ENCODE measurements around the gene CD93.

CD93 gene

GRCh38 chr20:23097636-23098580, 11.8 kb upstream of the CD93 start:
- DNase-seq: no peak

- DNase-seq: no peak
These were observed 10.9 kb upstream of the CD93 start for GRCh38 chr20:23096986-23097520.

- DNase-seq: no peak
These were observed 10.0 kb upstream of the CD93 start for GRCh38 chr20:23096097-23096496.

- DNase-seq: no peak
These were observed 9.4 kb upstream of the CD93 start for GRCh38 chr20:23095499-23095898.

- no peak for DNase-seq
These were observed 8.8 kb upstream of the CD93 start for GRCh38 chr20:23094927-23095326.

GRCh38 chr20:23094213-23094896, 8.2 kb upstream of the CD93 start:
- no peak for DNase-seq

GRCh38 chr20:23093613-23094012, 7.5 kb upstream of the CD93 start:
- no peak for DNase-seq

GRCh38 chr20:23092861-23093495, 6.9 kb upstream of the CD93 start:
- no peak for DNase-seq

GRCh38 chr20:23092384-23092756, 6.2 kb upstream of the CD93 start:
- DNase-seq: no peak

- no peak for DNase-seq
These were observed 5.7 kb upstream of the CD93 start for GRCh38 chr20:23091721-23092383.

GRCh38 chr20:23090878-23091277, 4.8 kb upstream of the CD93 start:
- no peak for DNase-seq

- DNase-seq: no peak
These were observed 4.0 kb upstream of the CD93 start for GRCh38 chr20:23090147-23090546.

- DNase-seq: no peak
These were observed 2.7 kb upstream of the CD93 start for GRCh38 chr20:23088866-23089265.

GRCh38 chr20:23087587-23088251, 1.6 kb upstream of the CD93 start:
- DNase-seq: no peak

GRCh38 chr20:23086931-23087411, 847 bp upstream of the CD93 start:
- no peak for DNase-seq

GRCh38 chr20:23085436-23086055, 578 bp downstream of the CD93 start:
- DNase-seq: no peak

- no peak for DNase-seq
These were observed 1.2 kb downstream of the CD93 start for GRCh38 chr20:23084845-23085365.

GRCh38 chr20:23084282-23084844, 1.8 kb downstream of the CD93 start:
- DNase-seq: no peak

GRCh38 chr20:23083553-23084220, 2.4 kb downstream of the CD93 start:
- no peak for DNase-seq

GRCh38 chr20:23082846-23083552, 3.1 kb downstream of the CD93 start:
- no peak for DNase-seq

Data from T-helper 9 cell (primary cell).